HL-60 (cell line): ENCODE measurements around the gene SMAD6.

Experiments used
- DNase-seq, 2 experiments: peaks; one replicate each; pipeline ENCODE4 v3.0.0-alpha.2; 2010 to 2020; ENCODE audit warnings: low read depth in 1 of 2, low spot score in 1 of 2
- H3K27ac ChIP-seq: fragments of 250-450 bp; sonication (Bioruptor Pico); replicated peaks from 2 replicates; pipeline ENCODE4 v1.5.1; 2020; ENCODE audit warnings: mild to moderate bottlenecking, moderate library complexity
- H3K27me3 ChIP-seq: fragments of 250-450 bp; sonication (Bioruptor Pico); 2 replicates; pipeline ENCODE4 v1.5.1; 2021; ENCODE audit warnings: mild to moderate bottlenecking, moderate library complexity; ENCODE audit not compliant: insufficient read depth, poor library complexity, severe bottlenecking
- H3K4me3 ChIP-seq: replicated peaks from 2 replicates; pipeline ENCODE4 v1.5.1; 2011; ENCODE audit warnings: mild to moderate bottlenecking, control low read depth, low read length; ENCODE audit not compliant: insufficient read depth
- GABPA ChIP-seq: IDR thresholded peaks from 2 replicates; pipeline ENCODE4 v1.6.1; 2012; ENCODE audit warnings: low read depth
- POLR2AphosphoS5 ChIP-seq: IDR thresholded peaks from 2 replicates; pipeline ENCODE4 v1.6.1; 2012; ENCODE audit warnings: low read depth
- SPI1 ChIP-seq: IDR thresholded peaks from 2 replicates; pipeline ENCODE4 v1.6.1; 2012; ENCODE audit warnings: low read depth, mild to moderate bottlenecking, borderline replicate concordance
- TF ChIP-seq, protein P1 (sequence below): IDR thresholded peaks from 2 replicates; pipeline ENCODE4 v1.6.1; 2012; ENCODE audit warnings: low read depth; ENCODE audit not compliant: insufficient replicate concordance
- TF ChIP-seq, protein P2 (sequence below): IDR thresholded peaks from one replicate; pipeline ENCODE4 v1.5.1; 2011; ENCODE audit warnings: low read length, control low read depth, inconsistent platforms; ENCODE audit not compliant: insufficient read depth

SMAD6 gene

DNA sequence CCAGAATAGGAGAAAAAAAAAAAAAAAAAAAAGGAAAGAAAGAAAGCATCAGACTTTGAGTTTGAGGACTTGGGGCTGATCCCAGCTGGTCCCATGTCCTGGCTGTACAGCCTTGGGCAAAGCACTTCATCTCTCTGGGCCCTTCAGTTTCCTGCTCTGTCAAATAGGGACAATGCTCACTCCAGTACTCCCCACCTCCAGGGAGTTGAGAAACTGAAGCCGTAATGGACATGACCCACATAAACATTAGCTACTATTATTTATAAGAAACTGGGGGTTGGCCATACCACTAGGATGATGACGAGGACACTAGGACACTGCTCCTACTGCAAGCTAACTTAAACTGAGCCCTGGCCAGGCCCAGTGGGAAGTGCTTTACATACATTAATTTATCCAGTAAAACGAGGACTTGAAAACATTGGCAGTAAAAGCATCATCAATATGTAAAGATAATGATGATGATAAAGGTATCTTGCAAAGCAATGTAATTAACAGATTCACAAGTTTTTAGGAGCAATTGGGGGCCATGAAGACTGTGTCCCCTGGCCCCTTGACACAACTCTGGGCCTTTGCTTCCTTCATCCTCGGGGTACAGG is 22.9 kb upstream of the SMAD6 start:
- TF ChIP-seq, protein P1, sequence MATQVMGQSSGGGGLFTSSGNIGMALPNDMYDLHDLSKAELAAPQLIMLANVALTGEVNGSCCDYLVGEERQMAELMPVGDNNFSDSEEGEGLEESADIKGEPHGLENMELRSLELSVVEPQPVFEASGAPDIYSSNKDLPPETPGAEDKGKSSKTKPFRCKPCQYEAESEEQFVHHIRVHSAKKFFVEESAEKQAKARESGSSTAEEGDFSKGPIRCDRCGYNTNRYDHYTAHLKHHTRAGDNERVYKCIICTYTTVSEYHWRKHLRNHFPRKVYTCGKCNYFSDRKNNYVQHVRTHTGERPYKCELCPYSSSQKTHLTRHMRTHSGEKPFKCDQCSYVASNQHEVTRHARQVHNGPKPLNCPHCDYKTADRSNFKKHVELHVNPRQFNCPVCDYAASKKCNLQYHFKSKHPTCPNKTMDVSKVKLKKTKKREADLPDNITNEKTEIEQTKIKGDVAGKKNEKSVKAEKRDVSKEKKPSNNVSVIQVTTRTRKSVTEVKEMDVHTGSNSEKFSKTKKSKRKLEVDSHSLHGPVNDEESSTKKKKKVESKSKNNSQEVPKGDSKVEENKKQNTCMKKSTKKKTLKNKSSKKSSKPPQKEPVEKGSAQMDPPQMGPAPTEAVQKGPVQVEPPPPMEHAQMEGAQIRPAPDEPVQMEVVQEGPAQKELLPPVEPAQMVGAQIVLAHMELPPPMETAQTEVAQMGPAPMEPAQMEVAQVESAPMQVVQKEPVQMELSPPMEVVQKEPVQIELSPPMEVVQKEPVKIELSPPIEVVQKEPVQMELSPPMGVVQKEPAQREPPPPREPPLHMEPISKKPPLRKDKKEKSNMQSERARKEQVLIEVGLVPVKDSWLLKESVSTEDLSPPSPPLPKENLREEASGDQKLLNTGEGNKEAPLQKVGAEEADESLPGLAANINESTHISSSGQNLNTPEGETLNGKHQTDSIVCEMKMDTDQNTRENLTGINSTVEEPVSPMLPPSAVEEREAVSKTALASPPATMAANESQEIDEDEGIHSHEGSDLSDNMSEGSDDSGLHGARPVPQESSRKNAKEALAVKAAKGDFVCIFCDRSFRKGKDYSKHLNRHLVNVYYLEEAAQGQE: no peak
- TF ChIP-seq POLR2AphosphoS5 (no peak), SPI1 (no peak), GABPA (no peak)
- TF ChIP-seq, protein P2, sequence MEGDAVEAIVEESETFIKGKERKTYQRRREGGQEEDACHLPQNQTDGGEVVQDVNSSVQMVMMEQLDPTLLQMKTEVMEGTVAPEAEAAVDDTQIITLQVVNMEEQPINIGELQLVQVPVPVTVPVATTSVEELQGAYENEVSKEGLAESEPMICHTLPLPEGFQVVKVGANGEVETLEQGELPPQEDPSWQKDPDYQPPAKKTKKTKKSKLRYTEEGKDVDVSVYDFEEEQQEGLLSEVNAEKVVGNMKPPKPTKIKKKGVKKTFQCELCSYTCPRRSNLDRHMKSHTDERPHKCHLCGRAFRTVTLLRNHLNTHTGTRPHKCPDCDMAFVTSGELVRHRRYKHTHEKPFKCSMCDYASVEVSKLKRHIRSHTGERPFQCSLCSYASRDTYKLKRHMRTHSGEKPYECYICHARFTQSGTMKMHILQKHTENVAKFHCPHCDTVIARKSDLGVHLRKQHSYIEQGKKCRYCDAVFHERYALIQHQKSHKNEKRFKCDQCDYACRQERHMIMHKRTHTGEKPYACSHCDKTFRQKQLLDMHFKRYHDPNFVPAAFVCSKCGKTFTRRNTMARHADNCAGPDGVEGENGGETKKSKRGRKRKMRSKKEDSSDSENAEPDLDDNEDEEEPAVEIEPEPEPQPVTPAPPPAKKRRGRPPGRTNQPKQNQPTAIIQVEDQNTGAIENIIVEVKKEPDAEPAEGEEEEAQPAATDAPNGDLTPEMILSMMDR: no peak
- Histone ChIP-seq H3K27me3 (no peaks in the 10 kb centered on the region), H3K4me3 (no peak overlapping the region), H3K27ac (no peak overlapping the region)
- no peak for DNase-seq

DNA sequence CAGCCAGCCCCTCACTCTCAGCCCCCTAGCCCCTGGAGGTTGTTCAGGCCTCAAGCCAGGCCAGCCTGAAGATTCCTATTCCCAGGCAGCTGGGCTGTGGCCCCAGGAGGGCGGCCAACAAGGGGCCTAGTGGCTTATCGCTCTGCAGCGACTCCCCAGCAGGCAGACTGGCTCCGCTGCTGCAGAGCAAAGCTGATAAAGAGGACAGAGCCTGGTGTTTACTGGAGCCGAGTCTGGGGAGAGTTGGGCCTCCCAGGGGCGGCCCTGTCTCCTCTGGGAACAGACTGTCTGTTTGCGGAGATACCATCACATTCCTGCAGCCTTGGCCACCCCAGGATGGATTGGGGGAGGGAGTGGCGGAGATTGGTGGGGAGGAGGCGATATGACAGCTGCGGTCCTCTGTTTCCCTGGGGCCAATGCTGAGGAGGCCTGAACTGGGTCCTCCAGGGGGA is 22.4 kb upstream of the SMAD6 start:
- no peak overlapping the region for H3K27ac ChIP-seq
- TF ChIP-seq, protein P1: no peak
- TF ChIP-seq POLR2AphosphoS5: no peak
- no peak for TF ChIP-seq GABPA
- TF ChIP-seq, protein P2: no peak
- TF ChIP-seq SPI1: no peak
- no peak for DNase-seq

DNA sequence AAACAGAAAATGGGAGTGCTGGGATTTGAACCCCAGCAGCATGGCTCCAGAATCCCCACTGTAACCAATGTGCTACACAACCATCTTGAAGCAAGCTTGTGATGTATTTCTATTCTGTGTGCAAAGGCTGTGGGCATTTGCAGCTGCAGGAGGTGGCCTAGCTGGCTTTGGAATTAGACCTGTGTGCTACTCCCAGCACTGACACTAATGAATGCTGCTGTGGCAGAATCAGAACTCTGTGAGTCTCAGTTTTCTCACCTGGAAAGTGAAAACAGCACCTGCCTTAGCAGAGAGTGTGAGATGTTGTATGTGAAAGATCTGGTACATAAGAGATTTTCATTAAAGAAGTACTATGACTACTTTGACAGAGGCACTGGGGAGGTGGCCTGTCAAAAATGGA is 21.5 kb upstream of the SMAD6 start:
- TF ChIP-seq POLR2AphosphoS5 (no peak), GABPA (no peak), SPI1 (no peak)
- TF ChIP-seq, protein P2: no peak
- TF ChIP-seq, protein P1: no peak
- Histone ChIP-seq H3K27ac (no peak overlapping the region), H3K4me3 (no peak overlapping the region), H3K27me3 (no peaks in the 10 kb centered on the region)
- no peak for DNase-seq

More for the DNA sequence above, 22.4 kb upstream of the SMAD6 start:
- Histone ChIP-seq H3K27me3 (no peaks in the 10 kb centered on the region), H3K4me3 (no peak overlapping the region)
